Spleen (tissue), 13 donors: ENCODE measurements around the gene SKIC2. TPM values are rescaled to one million over a fixed set of nuclear protein-coding genes. Genes with fewer than 3 reads are reported as not detected.
"Not testable (repeated sequence)": the region's sequence is repeated elsewhere in the genome, so short reads cannot be mapped to it uniquely, and the experiment has no call there.

ENCODE experiments used
- DNase-seq: peaks from one replicate; pipeline ENCODE4 v3.0.0-alpha.2; 2020
- H3K27ac ChIP-seq, 8 donors: fragments of 200-600 bp; sonication (generic) in 7 of 8; 1 replicate in 4 of 8; 2 replicates in 4 of 8; pipeline versions ENCODE4 v1.5.0 to v1.8.0; 2016 to 2021; ENCODE audit warnings: inconsistent platforms in 4 of 8, mild to moderate bottlenecking in 4 of 8, moderate library complexity in 1 of 8
- H3K27me3 ChIP-seq, 7 donors: fragments of 200-600 bp; sonication (generic) in 6 of 7; replicated peaks in 1 of 7; 1 replicate in 4 of 7; 2 replicates in 3 of 7; pipeline versions ENCODE4 v1.5.0 to v1.8.0; 2016 to 2021; ENCODE audit warnings: inconsistent platforms in 3 of 7, mild to moderate bottlenecking in 1 of 7
- H3K36me3 ChIP-seq, 6 donors: fragments of 200-600 bp; sonication (generic) in 5 of 6; 1 replicate in 4 of 6; 2 replicates in 2 of 6; pipeline versions ENCODE4 v1.5.0 to v1.8.0; 2016 to 2021; ENCODE audit warnings: inconsistent platforms in 2 of 6
- H3K4me1 ChIP-seq, 6 donors: fragments of 200-600 bp; sonication (generic) in 5 of 6; 1 replicate in 3 of 6; 2 replicates in 3 of 6; pipeline versions ENCODE4 v1.5.0 to v1.8.0; 2016 to 2021; ENCODE audit warnings: inconsistent platforms in 3 of 6
- H3K4me3 ChIP-seq, 8 donors: fragments of 200-600 bp; sonication (generic) in 7 of 8; 1 replicate in 4 of 8; 2 replicates in 4 of 8; pipeline versions ENCODE4 v1.5.0 to v1.8.0; 2016 to 2021; ENCODE audit warnings: inconsistent platforms in 4 of 8, mild to moderate bottlenecking in 4 of 8, moderate library complexity in 2 of 8
- H3K9me3 ChIP-seq, 8 donors: fragments of 200-600 bp; sonication (generic) in 7 of 8; 1 replicate in 4 of 8; 2 replicates in 4 of 8; pipeline versions ENCODE4 v1.5.0 to v1.8.0; 2016 to 2021; ENCODE audit warnings: inconsistent platforms in 4 of 8
- POLR2A ChIP-seq, 3 donors: fragments of 450-650 bp; IDR thresholded peaks; one replicate each; pipeline ENCODE4 v1.5.1; 2017; ENCODE audit warnings: antibody characterized with exemption in 3 of 3, mild to moderate bottlenecking in 1 of 3
- POLR2AphosphoS5 ChIP-seq, 3 donors: sonication (generic); formaldehyde crosslinking; IDR thresholded peaks; one replicate each; pipeline ENCODE4 v1.5.1; 2017; ENCODE audit warnings: antibody characterized with exemption in 3 of 3
- WGBS, 5 donors: extraction: QIAGEN DNeasy Blood & Tissue Kit in 3 of 5; methylation state at CpG; one replicate each; pipeline versions ENCODE4 v1.1.5 to v1.1.7; 2013 to 2018; 5-methylcytosine and 5-hydroxymethylcytosine counted together
- intact Hi-C: fragments of 100-400 bp; cut with DNase I; formaldehyde crosslinking; loops from one replicate; pipeline ENCODE4 v1.15.0; 2023; ENCODE audit warnings: low total_unique reads
- long read RNA-seq, 2 donors: transcript quantifications; one replicate each; lab custom pipeline, GENCODE V29; 2026
- polyA plus RNA-seq, 3 donors: library from polyadenylated mRNA; stranded (reverse); fragments of 200-250 nt; gene quantifications; one replicate each; pipeline ENCODE4 v1.2.1, GENCODE V29; 2013
- total RNA-seq, 7 donors: library from RNA; depleted of rRNA in 3 of 7; stranded (reverse); fragments of >200 nt in 3 of 7; fragmentation: NEBNext Ultra II Directional in 4 of 7; extraction: Animal tissue kit (Norgen Biotek cat#: 25700) in 4 of 7; gene quantifications; one replicate each; pipeline versions ENCODE4 v1.1.0 to v1.2.1, GENCODE V29; 2016 to 2021
- TF ChIP-seq, protein P1 (sequence below), 11 experiments: fragments of 200-600 bp in 7 of 11; fragments of 450-650 bp in 4 of 11; sonication (generic) in 4 of 11; IDR thresholded peaks in 8 of 11; conservative IDR thresholded peaks in 3 of 11; 1 replicate in 7 of 11; 2 replicates in 4 of 11; pipeline versions ENCODE4 v1.4.0 to v1.8.0; 2016 to 2021; ENCODE audit warnings: antibody characterized with exemption in 11 of 11, inconsistent platforms in 4 of 11, mild to moderate bottlenecking in 1 of 11
- donor health status: healthy with polysubstance abuse.
- donor health status: DM: no; HTN: no; CAD: no; lungs with moderate emphysema.
- donor health status: DM: no; HTN: no; CAD: no.
- donor health status: Bipolar disorder and iron deficiency.
- donor health status: healthy.
- donor health status: DM: no; HTN: no; CAD: no.
- donor health status: DM: yes; HTN: yes; CAD: no.

Gene SKIC2
- total RNA-seq (100 to 1,000 TPM in 1 of 7 donors, 10 to 100 TPM in 6; 52.1 to 102 (median 75.7) TPM), polyA plus RNA-seq (100 to 1,000 TPM in 2 of 3 donors, 10 to 100 TPM in 1; 61.8 to 107 (median 102) TPM)
- long read RNA-seq, donor 1 = 0 reads
- long read RNA-seq, donor 2, partial matches to known transcripts = 8 of 8 reads
- long read RNA-seq, donor 2, other reads (novel, unspliced or antisense) = 0 of 8 reads

DNA sequence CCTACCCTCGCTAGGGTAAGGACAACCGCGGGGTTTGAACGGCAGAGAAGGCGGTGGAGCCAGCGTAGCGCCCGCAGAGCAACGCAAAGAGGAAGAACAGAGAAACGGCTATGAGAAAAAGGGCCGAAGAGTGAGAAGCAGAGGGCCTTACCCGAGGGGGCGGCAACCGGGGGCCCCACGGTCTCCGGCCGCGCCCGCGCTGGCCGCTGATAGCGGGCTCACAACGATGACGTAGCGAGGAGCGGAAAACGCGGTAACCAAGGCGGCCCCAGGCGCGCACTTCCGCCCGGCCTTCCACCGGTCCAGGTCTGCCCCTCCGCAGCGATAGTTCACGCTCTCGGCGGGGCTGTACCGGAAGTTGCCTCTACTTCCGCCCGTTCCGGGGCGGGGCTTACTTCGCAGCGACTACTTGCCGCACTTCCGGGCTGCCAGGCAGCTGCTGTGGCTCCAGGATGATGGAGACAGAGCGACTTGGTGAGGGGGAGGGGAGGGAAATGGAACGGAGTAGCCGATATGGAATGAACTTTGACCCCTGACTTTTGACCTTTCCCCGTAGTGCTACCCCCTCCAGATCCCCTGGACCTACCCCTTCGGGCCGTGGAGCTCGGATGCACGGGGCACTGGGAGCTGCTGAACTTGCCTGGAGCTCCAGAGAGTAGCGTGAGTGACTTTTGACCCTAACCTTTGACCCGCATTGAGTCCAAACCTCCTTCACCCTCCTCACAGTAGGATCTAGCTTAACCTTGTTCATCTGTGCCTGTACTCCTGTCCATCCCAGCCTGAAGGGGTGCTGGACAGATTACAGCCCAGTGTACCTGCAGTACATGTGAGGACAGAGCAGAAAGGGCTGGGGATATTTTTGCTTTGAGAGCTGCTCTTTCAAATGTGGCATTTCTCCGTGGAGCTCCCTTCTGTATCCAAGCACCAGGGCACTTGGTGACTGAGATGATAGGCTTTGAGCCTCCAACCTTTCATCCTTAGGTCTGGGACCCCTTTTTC lies at the start of gene SKIC2, which contains the start of gene NELFE:
Gene SKIC2 (plus strand): TSS at position 435 of the 999 bp plus-strand sequence. CDS start 18 bp downstream, at position 453.
Gene NELFE (minus strand): TSS at position 231 of the 999 bp plus-strand sequence. CDS start 525 bp downstream, outside the sequence.
- no peaks in the 10 kb centered on the region for H3K9me3 ChIP-seq
- peak within 1 kb of the TSS; percentile 84 to 96 (median 90) for H3K27ac ChIP-seq
- peak within 1 kb of the TSS; percentile 74 to 98 (median 84) for H3K4me3 ChIP-seq
- 0 to 1% (median 1%) methylated on average over 47 to 59 of the region's 59 CpGs for WGBS, 5 donors
- H3K27me3 ChIP-seq = no peaks in the 10 kb centered on the region
- peak; percentile 99 for DNase-seq
- H3K36me3 ChIP-seq = peaks cover 7 to 77% (median 70%) of the 10 kb centered on the region in 6 donors
- intact Hi-C loops = no loop called here
- H3K4me1 ChIP-seq = peaks cover 19 to 46% (median 28%) of the 10 kb centered on the region in 6 donors
- TF ChIP-seq, protein P1, sequence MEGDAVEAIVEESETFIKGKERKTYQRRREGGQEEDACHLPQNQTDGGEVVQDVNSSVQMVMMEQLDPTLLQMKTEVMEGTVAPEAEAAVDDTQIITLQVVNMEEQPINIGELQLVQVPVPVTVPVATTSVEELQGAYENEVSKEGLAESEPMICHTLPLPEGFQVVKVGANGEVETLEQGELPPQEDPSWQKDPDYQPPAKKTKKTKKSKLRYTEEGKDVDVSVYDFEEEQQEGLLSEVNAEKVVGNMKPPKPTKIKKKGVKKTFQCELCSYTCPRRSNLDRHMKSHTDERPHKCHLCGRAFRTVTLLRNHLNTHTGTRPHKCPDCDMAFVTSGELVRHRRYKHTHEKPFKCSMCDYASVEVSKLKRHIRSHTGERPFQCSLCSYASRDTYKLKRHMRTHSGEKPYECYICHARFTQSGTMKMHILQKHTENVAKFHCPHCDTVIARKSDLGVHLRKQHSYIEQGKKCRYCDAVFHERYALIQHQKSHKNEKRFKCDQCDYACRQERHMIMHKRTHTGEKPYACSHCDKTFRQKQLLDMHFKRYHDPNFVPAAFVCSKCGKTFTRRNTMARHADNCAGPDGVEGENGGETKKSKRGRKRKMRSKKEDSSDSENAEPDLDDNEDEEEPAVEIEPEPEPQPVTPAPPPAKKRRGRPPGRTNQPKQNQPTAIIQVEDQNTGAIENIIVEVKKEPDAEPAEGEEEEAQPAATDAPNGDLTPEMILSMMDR (IDR thresholded peaks at IDR 0.05 in 8 of 11, conservative IDR thresholded peaks at IDR 0.05 in 3 of 11) = peak in 3 of 11 experiments; percentile 10 to 33 (median 33)
- TF ChIP-seq POLR2A (IDR thresholded peaks at IDR 0.05) (peak in 2 of 3 donors; percentile 37 to 91), POLR2AphosphoS5 (IDR thresholded peaks at IDR 0.05) (peak; percentile 95 to 98 (median 97))

DNA sequence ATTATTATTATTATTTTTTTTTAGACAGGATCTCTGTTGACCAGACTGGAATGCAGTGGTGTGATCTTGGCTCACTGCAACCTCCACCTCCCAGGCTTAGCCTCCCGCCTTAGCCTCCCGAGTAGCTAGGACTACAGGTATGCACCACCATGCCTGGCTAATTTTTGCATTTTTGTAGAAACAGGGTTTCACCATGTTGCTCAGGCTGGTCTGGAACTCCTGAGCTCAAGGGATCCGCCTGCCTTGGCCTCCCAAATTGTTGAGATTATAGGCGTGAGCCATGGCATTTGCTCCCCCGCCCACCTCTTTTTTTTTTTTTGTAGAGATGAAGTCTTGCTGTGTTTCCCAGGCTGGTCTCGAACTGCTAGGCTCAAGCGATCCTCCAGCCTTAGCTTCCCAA lies 49.7 kb upstream of the SKIC2 start:
- H3K9me3 ChIP-seq, H3K4me3 ChIP-seq, intact Hi-C loops, H3K27ac ChIP-seq, H3K4me1 ChIP-seq, H3K36me3 ChIP-seq: not testable (repeated sequence)
- H3K27me3 ChIP-seq = peaks cover 0 to 11% (median 0%) of the 10 kb centered on the region in 7 donors
- peak; percentile 16 for DNase-seq
- WGBS, 5 donors = 81 to 90% (median 88%) methylated on average over 7 of the region's 7 CpGs

DNA sequence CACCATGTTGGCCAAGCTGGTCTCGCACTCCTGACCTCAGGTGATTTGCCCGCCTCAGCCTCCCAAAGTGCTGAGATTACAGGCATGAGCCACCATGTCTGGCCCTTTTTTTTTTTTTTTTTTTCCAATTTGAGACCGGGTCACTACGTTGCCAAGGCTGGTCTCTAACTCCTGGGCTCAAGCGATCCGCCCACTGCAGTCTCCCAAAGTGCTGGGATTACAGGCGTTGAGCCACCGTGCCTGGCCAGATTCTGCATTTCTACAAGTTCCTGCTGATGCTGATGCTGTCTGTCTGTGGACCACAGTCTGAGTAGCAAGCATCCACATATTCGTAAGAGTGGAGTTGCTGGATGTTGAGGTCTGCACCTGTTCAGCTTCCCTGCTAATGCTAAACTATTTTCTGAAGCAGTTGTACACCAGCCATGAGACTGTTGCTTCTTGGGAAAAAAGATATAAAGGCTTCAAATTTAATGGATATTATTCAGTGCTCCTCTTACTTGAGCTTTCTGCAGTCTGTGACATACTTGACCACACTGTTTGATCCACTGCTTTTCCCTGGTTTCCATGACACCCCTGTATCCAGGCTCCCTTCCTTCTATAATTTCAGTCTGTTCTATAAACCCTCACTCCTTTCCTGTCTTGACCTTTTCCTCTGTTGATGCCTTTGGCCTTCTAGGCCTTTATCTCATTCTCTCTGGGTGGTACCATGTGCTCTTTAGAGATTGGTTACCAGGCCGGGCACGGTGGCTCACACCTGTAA lies 47.0 kb upstream of the SKIC2 start:
- H3K4me3 ChIP-seq = no peak overlapping the region
- H3K9me3 ChIP-seq = no peaks in the 10 kb centered on the region
- TF ChIP-seq POLR2A (IDR thresholded peaks at IDR 0.05) (no peak), POLR2AphosphoS5 (IDR thresholded peaks at IDR 0.05) (no peak)
- TF ChIP-seq, protein P1 (IDR thresholded peaks at IDR 0.05 in 8 of 11, conservative IDR thresholded peaks at IDR 0.05 in 3 of 11) = no peak
- peaks cover 0 to 6% (median 0%) of the 10 kb centered on the region in 6 donors for H3K4me1 ChIP-seq
- intact Hi-C loops = no loop called here
- WGBS, 5 donors = 79 to 90% (median 82%) methylated on average over 11 of the region's 11 CpGs
- DNase-seq = peak; percentile 15
- no peaks in the 10 kb centered on the region for H3K36me3 ChIP-seq
- H3K27ac ChIP-seq = no peak overlapping the region
- peaks cover 0 to 11% (median 0%) of the 10 kb centered on the region in 7 donors for H3K27me3 ChIP-seq

DNA sequence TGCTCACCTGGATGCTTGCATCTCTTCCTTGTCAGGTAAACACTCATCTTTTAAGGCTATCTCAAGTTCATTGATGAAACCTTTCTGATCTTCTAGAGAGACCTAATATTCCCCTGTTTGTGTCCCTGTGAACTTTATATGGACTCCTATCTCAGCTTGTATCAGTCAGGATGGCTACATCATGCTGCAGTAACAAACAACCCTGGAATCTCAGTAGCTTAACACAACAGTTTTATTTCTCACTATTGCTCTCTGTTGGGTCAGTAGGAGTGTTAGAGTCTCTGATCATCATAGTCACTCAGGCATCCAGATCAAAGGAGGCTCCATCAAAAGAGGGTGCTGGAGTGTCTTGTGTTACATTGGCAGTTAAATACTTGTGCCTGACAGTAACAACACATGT lies 43.6 kb upstream of the SKIC2 start:
- Histone ChIP-seq H3K9me3 (no peaks in the 10 kb centered on the region), H3K4me1 (no peaks in the 10 kb centered on the region), H3K4me3 (no peak overlapping the region), H3K27me3 (peaks cover 0 to 11% (median 0%) of the 10 kb centered on the region in 7 donors), H3K36me3 (no peaks in the 10 kb centered on the region), H3K27ac (no peak overlapping the region)
- intact Hi-C loops = no loop called here
- DNase-seq = no peak
- TF ChIP-seq, protein P1 (IDR thresholded peaks at IDR 0.05 in 8 of 11, conservative IDR thresholded peaks at IDR 0.05 in 3 of 11) = no peak
- TF ChIP-seq POLR2AphosphoS5 (IDR thresholded peaks at IDR 0.05) (no peak), POLR2A (IDR thresholded peaks at IDR 0.05) (no peak)
